Hematopoietic multipotent progenitor cell treated with erythropoietin and hydrocortisone succinate and interleukin-3 and kit ligand, for 15 days (in vitro differentiated cells): ENCODE measurements around the gene PAGE3.

Experiments
- DNase-seq: peaks from one replicate; pipeline ENCODE4 v3.0.0-alpha.2; 2015; ENCODE audit warnings: low spot score

Gene PAGE3

GRCh38 chrX:55264816-55265215 is at the start of gene PAGE3:
Gene PAGE3 (minus strand): TSS chrX:55264916. CDS start chrX:55263903, 1,013 bp downstream.
- DNase-seq = no peak

- DNase-seq = no peak
Observed at GRCh38 chrX:55312655-55313054, 47.9 kb upstream of the PAGE3 start.

GRCh38 chrX:55290963-55291362 is 26.2 kb upstream of the PAGE3 start:
- no peak for DNase-seq

GRCh38 chrX:55279832-55280231 is 15.1 kb upstream of the PAGE3 start:
- DNase-seq = no peak

GRCh38 chrX:55260806-55261205 is 3.9 kb downstream of the PAGE3 start:
- DNase-seq = no peak

- DNase-seq = no peak
Observed at GRCh38 chrX:55253528-55253927, 11.2 kb downstream of the PAGE3 start.

GRCh38 chrX:55240788-55241340 is 23.9 kb downstream of the PAGE3 start:
- DNase-seq = no peak

- DNase-seq = no peak
Observed at GRCh38 chrX:55220119-55220794, 44.5 kb downstream of the PAGE3 start, which contains the start of gene PAGE5. Gene PAGE5 (plus strand): TSS chrX:55220346. CDS start chrX:55221383, 1,037 bp downstream.

GRCh38 chrX:55213381-55213780 is 51.3 kb downstream of the PAGE3 start:
- DNase-seq = no peak

- DNase-seq = no peak
Observed at GRCh38 chrX:55210931-55211677, 53.6 kb downstream of the PAGE3 start.
